B cell (primary cell): ENCODE results near the gene RNH1.

Experiments used
- CTCF ChIP-seq: fragments of 200-600 bp; IDR thresholded peaks from one replicate; pipeline ENCODE4 v1.8.0; 2022; ENCODE audit warnings: antibody characterized with exemption, mild to moderate bottlenecking
- EZH2 ChIP-seq: IDR thresholded peaks from 2 replicates; pipeline ENCODE4 v1.6.1; 2012; ENCODE audit warnings: borderline replicate concordance, low read depth, mild to moderate bottlenecking, moderate library complexity, low read length; ENCODE audit not compliant: insufficient read depth, poor library complexity, severe bottlenecking

GRCh38 chr11:473415-473814 lies 33.6 kb downstream of the RNH1 start:
- TF ChIP-seq CTCF (no peak), EZH2 (no peak)
